Activated B cell treated with CpG ODN at 0.5 μM for 24 hours (primary cell): Measurements from ENCODE around the gene PNMA1. TPM values are rescaled to one million over a fixed set of nuclear protein-coding genes. Genes with fewer than 3 reads are reported as not detected.

Source experiments
- ATAC-seq: fragments of 200-7000 bp; cut with Tn5 transposase; one replicate; pipeline ENCODE4 v1.10.0; 2021; ENCODE audit warnings: low read depth, mild to moderate bottlenecking, moderate library complexity
- CTCF ChIA-PET: fragments of 350-600 bp; sonication (Branson Sonifier 250); formaldehyde crosslinking; loops from one replicate; lab custom pipeline; 2021; ENCODE audit warnings: antibody characterized with exemption; lab: Charles Lee
- POLR2A ChIA-PET: fragments of 350-600 bp; sonication (Branson Sonifier 250); formaldehyde crosslinking; loops from one replicate; lab custom pipeline; 2021; ENCODE audit warnings: antibody characterized with exemption; lab: Charles Lee
- DNase-seq: peaks from one replicate; pipeline ENCODE4 v3.0.0; 2022
- H3K27ac Mint-ChIP-seq: one replicate; pipeline ENCODE4 v1.8.0; 2020; ENCODE audit warnings: mixed read lengths
- H3K27me3 Mint-ChIP-seq: one replicate; pipeline ENCODE4 v1.8.0; 2021; ENCODE audit warnings: mixed read lengths
- H3K36me3 Mint-ChIP-seq: one replicate; pipeline ENCODE4 v1.8.0; 2021; ENCODE audit warnings: low read depth, mixed read lengths
- H3K4me1 Mint-ChIP-seq: one replicate; pipeline ENCODE4 v1.8.0; 2021; ENCODE audit warnings: mixed read lengths
- H3K4me3 Mint-ChIP-seq: one replicate; pipeline ENCODE4 v1.8.0; 2020; ENCODE audit warnings: mild to moderate bottlenecking, mixed read lengths
- H3K9me3 Mint-ChIP-seq: one replicate; pipeline ENCODE4 v1.8.0; 2020; ENCODE audit warnings: mixed read lengths
- CTCF ChIP-seq: fragments of 200-600 bp; IDR thresholded peaks from one replicate; pipeline ENCODE4 v1.8.0; 2022; ENCODE audit warnings: antibody characterized with exemption, mild to moderate bottlenecking
- intact Hi-C: fragments of 100-400 bp; cut with micrococcal nuclease; formaldehyde crosslinking; loops from one replicate; pipeline ENCODE4 v1.15.1; 2024
- total RNA-seq: library from RNA; stranded (reverse); gene quantifications from 2 replicates; pipeline ENCODE4 v1.2.3, GENCODE V29; 2022

The PNMA1 gene
- total RNA-seq, 1 donor from 2014 or later, result 22.2 TPM

DNA sequence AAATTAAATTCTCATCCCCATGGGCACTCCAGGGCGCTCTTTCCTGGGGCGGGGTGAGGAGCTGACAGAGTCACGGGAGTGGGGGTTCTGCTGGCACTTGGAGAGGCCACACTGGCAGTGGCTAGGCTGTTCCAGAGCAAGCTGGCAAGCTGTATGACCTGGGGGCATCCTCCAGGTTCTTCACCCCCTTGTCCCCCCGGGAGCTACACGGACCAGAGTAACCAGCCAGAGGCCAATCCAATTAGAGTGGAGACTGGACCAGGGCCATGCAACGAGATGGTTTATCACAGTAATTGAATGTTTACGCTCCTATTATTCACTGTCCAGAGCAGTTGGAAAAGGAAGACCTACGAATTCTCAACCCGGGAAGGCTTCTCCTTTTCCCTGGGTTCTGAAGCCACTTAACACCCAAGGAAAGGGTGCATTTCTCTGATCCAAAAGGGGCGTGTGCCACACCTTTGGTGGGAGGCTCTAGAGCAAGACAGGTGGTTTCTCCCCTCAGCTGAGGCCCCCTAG, 43.8 kb upstream of the PNMA1 start:
- peak overlapping the region; percentile 87 for H3K4me3 Mint-ChIP-seq
- CTCF ChIA-PET, result interaction anchor here (1.0 to 4.9 kb wide), 7 partner anchors 9 to 29 kb away, joined by 5 to 43 read pairs (median 16); no protein-coding TSS in a partner anchor

GRCh38 chr14:73757381-73757780, 43.2 kb upstream of the PNMA1 start:
- no peaks in the 10 kb centered on the region for H3K9me3 Mint-ChIP-seq
- ChIA-PET CTCF (interaction anchor here (2.0 to 4.9 kb wide), 6 partner anchors 8 to 29 kb away, joined by 10 to 43 read pairs (median 18); no protein-coding TSS in a partner anchor), POLR2A (interaction anchor here (1.0 to 14.6 kb wide), 6 partner anchors 13 to 34 kb away, joined by 3 to 493 read pairs (median 114); no protein-coding TSS in a partner anchor)
- TF ChIP-seq CTCF, result no peak
- DNase-seq (no peak), ATAC-seq (no peak)
- peak overlapping the region; percentile 92 for H3K27ac Mint-ChIP-seq
- H3K36me3 Mint-ChIP-seq, result peaks cover 8% of the 10 kb centered on the region
- intact Hi-C loops, result no loop called here
- H3K27me3 Mint-ChIP-seq, result no peaks in the 10 kb centered on the region
- peaks cover 86% of the 10 kb centered on the region for H3K4me1 Mint-ChIP-seq
- H3K4me3 Mint-ChIP-seq, result peak overlapping the region; percentile 87

More for the DNA sequence above, 43.8 kb upstream of the PNMA1 start:
- H3K4me1 Mint-ChIP-seq, result peaks cover 86% of the 10 kb centered on the region
- intact Hi-C loops, result loop anchor here (1.0 kb wide), 3 partner anchors 30 to 192 kb away; partner anchors contain the start of genes COQ6 and FAM161B
- H3K27ac Mint-ChIP-seq, result peak overlapping the region; percentile 92
- DNase-seq, result no peak
- H3K27me3 Mint-ChIP-seq, result no peaks in the 10 kb centered on the region
- H3K9me3 Mint-ChIP-seq, result no peaks in the 10 kb centered on the region
- no peak for ATAC-seq
- POLR2A ChIA-PET, result interaction anchor here (0.7 to 14.6 kb wide), 12 partner anchors 12 to 192 kb away, joined by 3 to 493 read pairs (median 11); partner anchors contain the start of genes COQ6, DNAL1, FAM161B and PNMA1
- TF ChIP-seq CTCF, result no peak
- peaks cover 8% of the 10 kb centered on the region for H3K36me3 Mint-ChIP-seq

- intact Hi-C loops, result loop anchor here (2.0 kb wide), 1 partner anchor 15 kb away; no protein-coding TSS in a partner anchor
- DNase-seq (no peak), ATAC-seq (no peak)
- peaks cover 86% of the 10 kb centered on the region for H3K4me1 Mint-ChIP-seq
- H3K27me3 Mint-ChIP-seq, result no peaks in the 10 kb centered on the region
- peaks cover 9% of the 10 kb centered on the region for H3K36me3 Mint-ChIP-seq
- POLR2A ChIA-PET, result interaction anchor here (0.9 to 14.6 kb wide), 8 partner anchors 13 to 97 kb away, joined by 3 to 493 read pairs (median 9); partner anchors contain the start of gene PTGR2
- H3K4me3 Mint-ChIP-seq, result peak overlapping the region; percentile 77
- H3K27ac Mint-ChIP-seq, result peak overlapping the region; percentile 92
- H3K9me3 Mint-ChIP-seq, result no peaks in the 10 kb centered on the region
- TF ChIP-seq CTCF, result no peak
- CTCF ChIA-PET, result interaction anchor here (0.6 to 4.9 kb wide), 9 partner anchors 10 to 27 kb away, joined by 3 to 39 read pairs (median 6); no protein-coding TSS in a partner anchor
Measured at GRCh38 chr14:73755434-73756014, 41.3 kb upstream of the PNMA1 start.

DNA sequence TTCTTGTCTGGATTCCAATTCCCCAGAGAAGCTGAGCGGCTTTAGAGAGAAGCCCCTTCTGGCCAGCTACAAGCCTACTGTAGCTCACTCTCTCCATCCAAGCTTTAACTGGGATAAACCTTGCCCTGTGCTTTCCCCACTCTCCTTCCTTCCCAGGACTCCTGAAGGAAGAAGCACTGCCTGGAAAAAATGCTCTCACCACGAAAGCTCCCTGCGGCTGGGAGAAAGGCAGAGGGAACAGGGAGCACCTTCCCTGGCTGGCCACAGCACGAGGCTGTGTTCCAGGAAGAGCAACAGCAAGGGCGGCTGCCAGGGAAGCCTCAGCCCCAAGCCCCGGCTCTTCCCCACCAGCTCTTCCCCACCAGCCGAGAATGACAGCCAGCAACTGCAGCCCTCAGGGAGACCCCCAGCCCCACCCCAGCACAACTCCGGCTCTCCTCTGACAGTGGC, 40.8 kb upstream of the PNMA1 start:
- Mint-ChIP-seq H3K27ac (peak overlapping the region; percentile 92), H3K36me3 (peaks cover 10% of the 10 kb centered on the region), H3K27me3 (no peaks in the 10 kb centered on the region), H3K9me3 (no peaks in the 10 kb centered on the region), H3K4me1 (peaks cover 88% of the 10 kb centered on the region), H3K4me3 (peak overlapping the region; percentile 77)
- ATAC-seq, result no peak
- intact Hi-C loops, result loop anchor here (1.0 to 2.0 kb wide), 3 partner anchors 16 to 70 kb away; no protein-coding TSS in a partner anchor
- POLR2A ChIA-PET, result interaction anchor here (0.6 to 14.6 kb wide), 11 partner anchors 8 to 131 kb away, joined by 3 to 493 read pairs (median 8); partner anchors contain the start of genes PNMA1, PTGR2 and ZNF410
- DNase-seq, result no peak
- no peak for TF ChIP-seq CTCF
- CTCF ChIA-PET, result interaction anchor here (0.9 to 2.2 kb wide), 8 partner anchors 9 to 31 kb away, joined by 3 to 10 read pairs (median 6); no protein-coding TSS in a partner anchor
